CD4-positive, alpha-beta T cell treated with Interleukin-6 at 100 ng/mL for 8 hours (primary cell): ENCODE data around the gene ARHGEF17.

Experiments used
- DNase-seq: peaks from one replicate; pipeline ENCODE4 v3.0.0-alpha.2; 2020; ENCODE audit warnings: mixed read lengths, low spot score

ARHGEF17 gene

DNA sequence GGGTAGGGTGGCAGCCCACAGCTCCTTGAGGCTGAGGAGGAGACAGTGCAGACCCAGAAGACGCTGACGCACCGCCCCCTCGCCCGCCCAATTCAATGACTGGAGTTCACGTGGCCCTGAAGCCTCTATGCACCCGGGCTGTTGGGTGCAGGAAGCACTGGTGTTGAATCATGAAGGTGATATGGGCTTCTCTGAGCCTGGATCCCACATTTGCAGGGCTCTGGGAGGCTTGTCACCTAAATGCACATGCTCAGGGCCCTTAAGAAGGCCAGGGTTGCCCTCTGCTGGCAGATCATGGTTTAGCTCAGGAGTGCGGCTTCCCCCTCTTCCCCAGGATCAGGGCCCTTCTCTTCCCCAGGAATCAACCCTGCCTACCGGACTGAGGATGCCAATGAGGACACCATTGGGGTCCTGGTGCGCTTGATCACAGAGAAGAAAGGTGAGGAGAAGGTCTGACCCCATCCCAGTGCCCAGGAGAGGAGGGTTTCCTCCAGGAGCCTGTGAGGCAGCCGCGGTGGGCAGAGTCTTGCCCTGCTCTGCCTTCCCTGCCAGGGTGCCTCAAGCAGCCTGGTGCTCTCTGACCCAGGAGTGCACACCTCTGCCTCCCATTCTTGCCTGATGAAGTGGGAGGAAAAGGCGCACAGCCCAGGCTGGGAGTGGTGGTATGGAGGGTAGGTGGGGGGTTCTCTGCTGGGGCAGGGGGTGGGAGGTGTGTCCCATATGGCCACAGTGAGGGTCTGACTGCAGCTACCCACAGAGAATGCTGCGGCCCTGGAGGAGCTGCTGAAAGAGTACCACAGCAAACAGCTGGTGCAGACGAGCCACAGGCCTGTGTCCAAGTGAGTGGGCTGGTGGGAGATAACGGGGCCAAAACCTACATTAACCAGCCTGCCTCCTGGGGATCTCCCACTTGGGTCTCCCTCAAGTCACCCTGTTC is 85.7 kb downstream of the ARHGEF17 start:
- peak; percentile 65 for DNase-seq

DNA sequence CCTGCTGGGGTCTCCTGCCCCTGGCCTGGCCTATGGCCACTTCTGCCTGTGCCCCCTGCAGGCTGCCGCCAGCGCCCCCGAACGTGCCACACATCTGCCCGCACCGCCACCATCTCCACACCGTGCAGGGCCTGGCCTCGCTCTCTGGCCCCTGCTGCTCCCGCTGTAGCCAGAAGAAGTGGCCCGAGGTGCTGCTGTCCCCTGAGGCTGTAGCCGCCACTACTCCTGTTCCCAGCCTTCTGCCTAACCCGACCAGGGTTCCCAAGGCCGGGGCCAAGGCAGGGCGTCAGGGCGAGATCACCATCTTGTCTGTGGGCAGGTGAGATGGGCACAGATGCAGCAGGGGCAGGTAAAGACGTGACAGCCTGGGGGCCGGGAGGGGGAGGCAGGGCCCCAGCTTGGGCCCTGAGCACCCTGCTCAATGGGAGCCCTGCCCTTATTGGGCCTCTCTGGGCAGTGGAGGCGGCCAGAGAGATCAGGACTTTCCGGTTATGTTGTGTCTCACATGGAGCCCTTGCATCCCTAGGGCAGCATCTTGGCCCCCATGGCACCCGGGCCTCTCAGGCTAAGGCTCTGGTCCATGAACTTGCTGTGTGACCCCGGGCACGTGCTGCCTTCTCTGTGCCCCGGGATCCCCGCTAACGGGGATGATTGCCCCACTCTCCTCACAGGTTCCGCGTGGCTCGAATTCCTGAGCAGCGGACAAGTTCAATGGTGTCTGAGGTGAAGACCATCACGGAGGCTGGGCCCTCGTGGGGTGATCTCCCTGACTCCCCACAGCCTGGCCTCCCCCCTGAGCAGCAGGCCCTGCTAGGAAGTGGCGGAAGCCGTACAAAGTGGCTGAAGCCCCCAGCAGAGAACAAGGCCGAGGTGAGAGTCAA is 86.6 kb downstream of the ARHGEF17 start:
- no peak for DNase-seq

DNA sequence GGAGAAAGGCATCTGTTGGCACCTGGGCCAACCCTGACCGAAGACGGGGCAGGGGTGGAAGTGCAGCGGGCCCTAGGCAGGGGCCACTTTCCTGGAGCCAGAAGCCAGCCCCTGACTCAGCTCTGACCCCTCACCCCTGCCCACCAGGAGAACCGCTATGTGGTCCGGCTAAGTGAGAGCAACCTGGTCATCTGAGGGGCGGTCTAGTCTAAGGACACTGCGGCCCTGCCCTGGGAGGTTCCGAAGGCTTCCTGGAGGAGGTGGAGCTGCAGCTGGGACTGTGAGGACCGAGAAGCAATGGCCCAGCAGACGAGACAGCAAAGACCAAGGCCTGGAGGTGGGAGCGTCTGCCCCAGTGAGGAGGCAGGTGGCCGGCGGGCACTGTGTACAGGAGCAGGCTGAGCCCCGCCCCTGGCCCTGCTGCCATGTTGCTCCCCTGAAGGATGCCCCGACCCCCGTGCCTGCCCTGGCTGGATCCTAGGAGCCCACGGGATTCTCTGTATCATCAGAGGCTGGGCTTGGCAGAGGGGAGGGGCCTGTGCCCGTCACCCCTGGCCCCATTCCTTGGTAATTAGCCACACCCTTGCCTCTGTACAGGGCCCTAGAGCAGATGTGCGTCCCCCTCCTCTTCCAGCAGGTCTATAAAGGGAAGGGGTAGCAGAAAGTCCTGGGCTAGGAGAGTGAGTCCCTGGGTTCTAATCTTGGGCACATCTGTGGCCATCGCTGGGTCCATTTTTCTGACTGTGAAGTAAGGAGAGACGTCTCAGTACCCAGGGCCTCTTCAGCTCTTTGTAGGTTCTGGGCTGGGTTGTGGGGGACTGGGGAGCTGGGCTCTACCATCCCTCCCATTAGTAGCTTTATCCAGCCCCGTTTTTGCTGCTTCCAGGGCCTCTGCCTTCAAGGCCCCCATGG is 87.5 kb downstream of the ARHGEF17 start:
- DNase-seq, result no peak

DNA sequence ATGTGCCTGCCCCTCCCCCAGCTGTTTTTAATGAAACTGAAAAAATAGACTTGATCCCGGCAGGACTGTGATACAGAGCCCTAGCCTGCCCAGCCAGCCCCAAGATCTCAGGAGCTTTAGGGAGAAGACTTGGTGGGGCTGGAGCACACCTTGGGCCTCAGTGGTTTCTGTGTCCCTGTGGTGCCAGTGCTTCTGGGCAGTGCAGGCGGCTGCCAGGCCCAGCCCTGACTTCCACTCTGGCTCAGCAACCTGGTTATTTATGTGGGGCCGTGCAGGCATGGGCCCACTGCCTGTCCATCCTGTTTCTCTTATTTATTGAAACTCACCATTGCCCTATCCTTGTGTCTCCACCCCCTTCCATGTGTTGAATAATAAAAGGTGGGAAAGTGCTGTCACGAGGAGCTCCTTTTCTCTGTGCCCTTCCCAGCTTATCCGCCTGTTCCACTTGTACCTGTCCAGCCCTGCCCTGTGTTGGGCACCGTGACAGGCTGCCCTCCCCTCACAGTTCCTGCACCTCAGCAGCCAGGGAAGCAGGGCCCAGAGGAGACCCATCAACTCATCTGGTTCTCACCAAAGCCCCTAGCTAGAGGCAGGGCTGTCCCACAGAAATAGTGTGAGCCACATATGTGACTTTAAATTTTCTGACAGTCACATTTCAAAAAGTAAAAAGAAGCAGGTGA is 88.3 kb downstream of the ARHGEF17 start:
- DNase-seq, result no peak

GRCh38 chr11:73396985-73397384 is 88.9 kb downstream of the ARHGEF17 start:
- DNase-seq, result no peak

DNA sequence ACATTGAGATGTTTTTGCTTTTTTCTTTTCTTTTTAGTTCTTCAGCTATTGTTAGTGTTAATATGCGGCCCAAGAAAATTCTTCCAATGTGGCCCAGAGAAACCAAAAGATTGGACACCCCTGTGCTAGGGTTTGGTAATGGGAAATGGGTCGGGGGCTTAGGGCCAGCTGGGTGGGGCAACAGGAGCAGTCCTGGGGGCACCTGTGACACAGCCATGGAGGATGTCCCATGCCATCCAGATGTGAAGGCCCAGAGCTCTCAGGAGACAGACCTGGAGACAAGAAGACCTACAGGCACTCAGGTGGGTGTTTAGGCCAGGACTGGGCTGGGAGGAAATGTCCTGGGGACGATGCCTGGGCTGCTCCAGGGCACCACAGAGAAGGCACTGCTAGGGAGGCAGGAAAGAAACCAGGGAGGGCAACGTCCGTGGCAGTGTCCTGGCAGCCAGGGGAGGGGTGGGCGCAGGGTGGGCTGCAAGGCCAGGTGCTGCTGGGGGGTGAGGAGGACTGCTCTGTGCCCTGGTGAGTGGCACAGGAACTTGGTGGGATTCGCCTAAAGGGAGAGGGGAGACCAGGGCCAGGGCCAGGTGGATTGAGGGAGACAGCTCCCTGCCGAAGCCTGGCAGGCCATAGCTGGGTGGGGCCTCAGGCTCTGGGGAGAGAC is 89.5 kb downstream of the ARHGEF17 start:
- DNase-seq, result no peak

GRCh38 chr11:73398132-73398526 is 90.1 kb downstream of the ARHGEF17 start:
- DNase-seq, result no peak

- no peak for DNase-seq
These were observed 90.6 kb downstream of the ARHGEF17 start for GRCh38 chr11:73398721-73399120.

DNA sequence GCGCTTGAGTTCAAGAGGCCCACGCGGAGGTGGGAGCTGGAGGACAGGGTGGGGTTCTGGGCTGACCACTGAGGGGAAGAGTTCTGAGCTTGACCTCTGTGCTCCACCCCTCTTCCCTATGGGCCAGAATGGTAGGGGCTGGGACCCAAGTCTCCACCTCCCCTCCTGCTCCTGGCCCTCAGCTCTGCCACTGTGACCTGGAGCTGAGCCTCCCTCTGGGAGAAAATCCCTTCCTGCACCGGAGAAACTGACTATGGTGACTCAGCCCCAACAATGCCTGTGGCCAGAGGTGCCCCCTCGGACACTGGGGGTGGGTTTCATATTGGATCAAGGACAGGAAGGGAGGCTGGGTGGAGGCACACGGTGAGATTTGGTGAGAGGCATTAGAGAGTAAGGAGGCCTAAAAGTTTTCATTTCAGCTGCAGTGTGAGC is 91.1 kb downstream of the ARHGEF17 start:
- no peak for DNase-seq

DNA sequence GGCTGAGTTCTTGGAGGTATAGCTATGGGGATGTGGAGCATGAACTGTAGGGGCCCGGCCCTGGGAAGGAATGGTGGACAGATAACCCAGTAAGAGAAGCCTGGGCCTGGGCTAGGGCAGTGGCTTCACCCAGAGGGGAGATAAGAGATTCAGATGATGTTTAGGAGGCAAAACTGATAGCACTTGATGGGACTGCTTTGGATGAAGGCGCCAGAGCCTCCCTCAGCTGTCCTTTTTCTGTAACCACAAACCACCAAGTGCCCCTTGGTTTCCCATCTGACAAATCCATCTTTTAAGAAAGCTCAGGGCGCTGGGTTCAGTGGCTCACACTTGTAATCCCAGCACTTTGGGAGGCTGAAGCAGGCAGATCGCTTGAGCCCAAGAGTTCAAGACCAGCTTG is 91.6 kb downstream of the ARHGEF17 start:
- no peak for DNase-seq

DNA sequence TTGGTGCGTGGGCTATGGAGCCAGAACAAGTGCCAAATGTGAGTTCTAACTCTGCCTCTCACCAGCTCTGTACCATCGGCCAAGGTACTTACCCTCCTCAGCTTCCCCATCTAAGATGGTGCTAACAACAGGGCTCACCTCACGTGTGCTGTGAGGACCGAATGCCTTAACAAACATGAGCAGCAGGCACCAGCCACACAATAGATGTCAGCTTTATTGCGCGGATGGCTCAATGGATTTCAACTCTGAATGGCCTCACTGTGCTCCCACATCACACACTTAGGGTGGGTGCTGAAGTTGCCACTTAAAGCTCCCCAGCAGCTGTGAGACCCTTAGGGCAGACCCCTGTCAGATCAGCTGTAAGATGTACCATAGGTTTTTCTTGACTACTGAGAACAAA is 92.2 kb downstream of the ARHGEF17 start:
- no peak for DNase-seq

GRCh38 chr11:73401217-73401923 is 93.3 kb downstream of the ARHGEF17 start:
- DNase-seq, result no peak

- DNase-seq, result no peak
These were observed 94.1 kb downstream of the ARHGEF17 start for GRCh38 chr11:73401924-73402833.

DNA sequence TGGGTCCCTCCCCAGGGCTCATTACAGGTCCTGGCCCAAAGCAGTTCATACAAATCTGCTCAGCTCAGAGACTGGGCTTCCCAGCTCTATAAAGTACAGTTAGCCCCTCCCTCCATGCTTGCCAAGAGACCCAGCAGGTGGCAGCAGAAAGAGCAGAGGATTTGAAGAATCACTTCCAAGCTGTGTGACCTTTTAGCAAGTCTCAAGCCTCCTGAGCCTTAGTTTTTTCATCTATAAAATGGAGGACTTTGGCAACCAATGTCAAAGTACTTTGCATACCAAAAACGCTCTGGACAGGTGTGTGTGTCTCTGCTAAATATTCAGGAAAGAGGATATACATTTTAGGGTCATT is 94.7 kb downstream of the ARHGEF17 start:
- no peak for DNase-seq

DNA sequence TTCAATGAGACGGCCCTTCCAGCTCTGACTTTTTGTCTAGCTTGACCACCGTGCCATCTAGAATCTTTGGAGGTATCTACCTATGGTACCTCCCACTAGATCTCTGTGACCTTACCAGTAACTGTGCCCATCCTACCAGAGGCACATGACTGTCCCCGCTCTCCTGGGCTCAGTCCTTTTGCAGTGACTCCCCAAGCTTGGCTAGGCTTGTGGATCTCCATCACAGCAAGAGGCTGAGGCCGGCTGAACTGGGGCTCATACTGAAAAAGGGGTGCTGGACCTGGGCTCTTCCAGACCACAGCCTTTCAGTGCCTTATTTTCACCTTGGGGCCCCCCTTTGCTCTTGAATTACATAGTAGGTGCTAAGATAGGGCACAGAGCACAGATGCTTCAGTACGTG is 95.5 kb downstream of the ARHGEF17 start:
- DNase-seq, result no peak

DNA sequence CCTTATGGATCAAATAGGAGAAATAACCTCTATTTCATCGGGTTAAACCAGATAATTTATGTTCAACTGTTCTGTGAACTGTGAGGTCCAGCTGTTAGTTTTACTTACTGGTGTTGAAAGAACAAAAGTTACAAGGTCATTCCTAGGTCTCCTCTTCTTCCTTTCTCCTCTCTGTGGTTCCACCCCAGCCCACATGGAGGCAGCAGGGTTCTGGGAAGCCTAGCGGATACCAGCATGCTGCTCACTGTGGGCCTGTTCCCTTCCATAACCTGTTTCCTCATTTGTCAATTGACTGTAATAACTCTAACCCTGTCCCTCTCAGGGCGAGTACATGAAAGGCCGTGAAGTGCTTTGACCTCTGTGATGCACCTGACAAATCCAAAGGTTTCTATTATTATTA is 96.0 kb downstream of the ARHGEF17 start:
- no peak for DNase-seq

DNA sequence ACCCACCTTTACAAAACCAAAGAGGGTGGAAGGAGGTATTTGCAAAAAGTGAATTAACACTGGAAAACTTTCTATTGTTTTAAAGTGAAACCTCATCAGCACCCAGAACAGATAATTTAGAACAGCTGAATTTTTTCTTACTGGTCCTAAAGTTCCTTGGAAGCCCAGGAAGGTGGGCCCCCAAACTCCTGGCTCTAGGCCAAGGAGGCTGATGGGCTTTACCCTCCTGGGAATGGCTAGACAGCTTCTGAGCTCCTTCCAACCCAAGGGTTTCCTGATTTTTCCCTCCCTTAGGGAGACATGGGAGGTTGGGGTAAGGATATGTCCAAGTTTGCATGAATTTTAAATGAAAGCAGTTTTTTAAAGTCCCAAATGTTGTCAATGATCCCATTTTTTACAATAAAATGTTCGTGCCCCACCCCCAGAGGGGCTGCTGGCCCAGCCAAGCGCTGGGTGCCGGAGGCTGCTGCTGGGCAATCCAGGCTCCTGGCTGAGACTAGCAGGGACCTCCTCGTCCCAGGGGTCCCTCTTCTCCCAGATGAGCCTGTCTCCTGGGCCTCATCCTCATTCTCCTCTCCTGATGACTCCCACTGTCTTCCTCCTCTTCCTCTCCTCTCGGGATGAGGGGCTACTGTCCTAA is 96.5 kb downstream of the ARHGEF17 start:
- no peak for DNase-seq

DNA sequence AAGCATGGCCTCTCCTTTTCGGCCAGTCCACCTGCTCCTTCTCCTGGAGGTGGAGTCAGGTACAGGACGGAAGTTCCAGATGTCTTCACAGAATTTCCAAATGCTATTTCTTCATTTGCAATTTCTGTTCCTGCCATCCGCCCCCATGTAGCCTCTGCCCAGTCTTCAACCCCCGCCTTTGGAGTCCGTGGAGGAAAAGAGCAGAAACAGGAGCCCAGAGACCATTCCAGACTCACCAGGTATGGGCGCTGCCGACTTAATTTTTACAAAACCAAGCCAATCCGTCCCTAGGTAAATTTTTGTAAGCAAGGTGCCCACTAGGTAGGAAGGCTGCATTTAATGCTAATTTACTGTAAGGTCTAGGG is 97.1 kb downstream of the ARHGEF17 start:
- DNase-seq, result no peak

DNA sequence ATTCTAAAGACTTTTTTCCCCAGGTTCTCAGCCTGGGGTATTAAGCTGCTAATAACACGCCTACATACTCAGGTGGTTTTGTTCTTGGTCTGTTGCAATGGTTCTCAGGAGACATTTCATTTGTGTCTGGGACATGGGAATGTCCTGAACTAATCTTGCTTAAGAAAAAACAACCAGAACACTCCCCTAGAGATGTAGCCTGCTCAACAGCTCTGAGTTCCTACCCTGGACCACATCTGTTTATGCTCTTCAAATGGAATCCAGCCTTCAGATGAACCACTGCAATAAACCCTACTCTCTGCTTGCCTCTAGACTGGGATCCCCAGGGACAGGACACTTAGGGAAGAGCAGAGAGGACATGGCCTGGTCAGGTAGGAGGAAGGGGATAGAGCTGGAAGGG is 98.1 kb downstream of the ARHGEF17 start:
- no peak for DNase-seq
